Measurements from ENCODE around the gene FANK1.
"Not testable (repeated sequence)": the region's sequence is repeated elsewhere in the genome, so short reads cannot be mapped to it uniquely, and the experiment has no call there.

Gene FANK1

GRCh38 chr10:125933693-125934092 lies 37.3 kb downstream of the FANK1 start:
- no peak for DNase-seq

GRCh38 chr10:125936331-125936730 lies 40.0 kb downstream of the FANK1 start:
- no peak for DNase-seq

GRCh38 chr10:125940515-125940914 lies 44.2 kb downstream of the FANK1 start:
- no peak for DNase-seq

- DNase-seq = no peak
Measured at GRCh38 chr10:125951290-125951689, 54.9 kb downstream of the FANK1 start.

- DNase-seq = no peak
Measured at GRCh38 chr10:125953778-125954385, 57.5 kb downstream of the FANK1 start.

- no peak for DNase-seq
Measured at GRCh38 chr10:125955766-125956165, 59.4 kb downstream of the FANK1 start.

- no peak for DNase-seq
Measured at GRCh38 chr10:125961743-125962142, 65.4 kb downstream of the FANK1 start.

- DNase-seq = no peak
Measured at GRCh38 chr10:125962200-125962599, 65.8 kb downstream of the FANK1 start.

- DNase-seq = no peak
Measured at GRCh38 chr10:125964558-125964957, 68.2 kb downstream of the FANK1 start.

GRCh38 chr10:125967533-125967932 lies 71.2 kb downstream of the FANK1 start:
- no peak for DNase-seq

GRCh38 chr10:125970077-125970630 lies 73.8 kb downstream of the FANK1 start:
- not testable (repeated sequence) for DNase-seq

GRCh38 chr10:125976960-125977605 lies 80.7 kb downstream of the FANK1 start:
- DNase-seq = no peak

GRCh38 chr10:125979976-125980375 lies 83.6 kb downstream of the FANK1 start:
- DNase-seq = no peak

GRCh38 chr10:125980521-125981035 lies 84.2 kb downstream of the FANK1 start:
- DNase-seq = no peak

- peak in 1 of 2 donors; percentile 27 for DNase-seq
Measured at GRCh38 chr10:125982260-125982948, 86.0 kb downstream of the FANK1 start.

GRCh38 chr10:125983161-125983560 lies 86.8 kb downstream of the FANK1 start:
- no peak for DNase-seq

GRCh38 chr10:125983656-125984055 lies 87.3 kb downstream of the FANK1 start:
- DNase-seq = no peak

GRCh38 chr10:125984346-125984745 lies 88.0 kb downstream of the FANK1 start:
- no peak for DNase-seq

- DNase-seq = no peak
Measured at GRCh38 chr10:125984865-125985495, 88.6 kb downstream of the FANK1 start.

- DNase-seq = no peak
Measured at GRCh38 chr10:125985557-125986240, 89.3 kb downstream of the FANK1 start.

GRCh38 chr10:125989791-125990190 lies 93.4 kb downstream of the FANK1 start:
- DNase-seq = no peak

GRCh38 chr10:125990974-125991373 lies 94.6 kb downstream of the FANK1 start:
- no peak for DNase-seq

GRCh38 chr10:125991392-125991791 lies 95.0 kb downstream of the FANK1 start:
- no peak for DNase-seq

All from stimulated activated CD4-positive, alpha-beta T cell treated with anti-CD3 and anti-CD28 coated beads, Interleukin-2, amount 100 ng/mL, for 24 hours (primary cell).